Epithelial cell of esophagus (primary cell): ENCODE results near the gene SEC16A.

Experiments
- DNase-seq: peaks from one replicate; pipeline ENCODE4 v3.0.0; 2010; ENCODE audit warnings: low read depth
- H3K4me3 ChIP-seq: 2 replicates; pipeline ENCODE4 v1.5.1; 2011; ENCODE audit warnings: mild to moderate bottlenecking, low read length, control low read depth
- TF ChIP-seq, protein P1 (sequence below): IDR thresholded peaks from 2 replicates; pipeline ENCODE4 v1.5.1; 2011; ENCODE audit warnings: low read depth, mild to moderate bottlenecking, low read length, control low read depth, inconsistent platforms; ENCODE audit not compliant: insufficient read depth; ENCODE audit errors: missing control alignments

The SEC16A gene

GRCh38 chr9:136473354-136473721 is 9.5 kb downstream of the SEC16A start:
- H3K4me3 ChIP-seq: no peak overlapping the region
- TF ChIP-seq, protein P1, sequence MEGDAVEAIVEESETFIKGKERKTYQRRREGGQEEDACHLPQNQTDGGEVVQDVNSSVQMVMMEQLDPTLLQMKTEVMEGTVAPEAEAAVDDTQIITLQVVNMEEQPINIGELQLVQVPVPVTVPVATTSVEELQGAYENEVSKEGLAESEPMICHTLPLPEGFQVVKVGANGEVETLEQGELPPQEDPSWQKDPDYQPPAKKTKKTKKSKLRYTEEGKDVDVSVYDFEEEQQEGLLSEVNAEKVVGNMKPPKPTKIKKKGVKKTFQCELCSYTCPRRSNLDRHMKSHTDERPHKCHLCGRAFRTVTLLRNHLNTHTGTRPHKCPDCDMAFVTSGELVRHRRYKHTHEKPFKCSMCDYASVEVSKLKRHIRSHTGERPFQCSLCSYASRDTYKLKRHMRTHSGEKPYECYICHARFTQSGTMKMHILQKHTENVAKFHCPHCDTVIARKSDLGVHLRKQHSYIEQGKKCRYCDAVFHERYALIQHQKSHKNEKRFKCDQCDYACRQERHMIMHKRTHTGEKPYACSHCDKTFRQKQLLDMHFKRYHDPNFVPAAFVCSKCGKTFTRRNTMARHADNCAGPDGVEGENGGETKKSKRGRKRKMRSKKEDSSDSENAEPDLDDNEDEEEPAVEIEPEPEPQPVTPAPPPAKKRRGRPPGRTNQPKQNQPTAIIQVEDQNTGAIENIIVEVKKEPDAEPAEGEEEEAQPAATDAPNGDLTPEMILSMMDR: no peak
- no peak for DNase-seq

GRCh38 chr9:136472640-136473353 is 10.0 kb downstream of the SEC16A start:
- TF ChIP-seq, protein P1: no peak

DNA sequence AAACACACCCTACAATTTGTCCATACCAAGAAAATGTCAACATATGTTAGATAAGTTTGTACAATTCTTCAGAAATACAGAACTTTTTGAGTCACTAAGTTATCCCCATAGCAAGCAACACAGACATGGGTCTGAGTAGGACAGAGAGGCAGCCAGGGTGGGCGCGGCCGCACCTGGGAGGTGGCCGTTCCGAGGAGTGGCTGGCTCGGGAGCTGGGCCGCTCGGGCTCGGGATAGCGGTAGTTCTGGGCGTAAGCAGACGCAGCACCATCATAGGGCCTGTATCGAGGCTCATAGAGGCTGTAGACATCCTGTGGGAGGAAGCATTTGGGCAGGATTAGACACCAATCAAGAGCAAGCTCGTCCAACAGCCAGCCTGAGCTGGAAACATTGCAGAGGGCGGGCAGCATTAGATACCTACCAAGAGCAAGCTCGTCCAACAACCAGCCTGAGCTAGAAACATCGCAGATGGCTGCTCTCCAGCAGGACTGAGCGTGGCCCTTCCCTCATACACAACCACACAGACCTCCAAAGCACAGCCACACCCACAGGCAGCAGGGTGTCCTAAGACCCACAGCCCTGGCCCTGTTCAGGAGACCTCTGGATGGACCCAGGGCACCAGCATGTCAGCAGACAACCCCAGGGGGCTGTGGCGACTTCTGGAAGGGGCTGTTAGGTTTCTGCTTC is 10.9 kb downstream of the SEC16A start:
- no peak for DNase-seq
- H3K4me3 ChIP-seq: no peak overlapping the region
- TF ChIP-seq, protein P1: no peak

More at GRCh38 chr9:136472640-136473353, 10.0 kb downstream of the SEC16A start:
- DNase-seq: no peak
- no peak overlapping the region for H3K4me3 ChIP-seq

GRCh38 chr9:136470792-136471469 is 11.9 kb downstream of the SEC16A start:
- no peak for DNase-seq
- TF ChIP-seq, protein P1: no peak
- H3K4me3 ChIP-seq: no peak overlapping the region

DNA sequence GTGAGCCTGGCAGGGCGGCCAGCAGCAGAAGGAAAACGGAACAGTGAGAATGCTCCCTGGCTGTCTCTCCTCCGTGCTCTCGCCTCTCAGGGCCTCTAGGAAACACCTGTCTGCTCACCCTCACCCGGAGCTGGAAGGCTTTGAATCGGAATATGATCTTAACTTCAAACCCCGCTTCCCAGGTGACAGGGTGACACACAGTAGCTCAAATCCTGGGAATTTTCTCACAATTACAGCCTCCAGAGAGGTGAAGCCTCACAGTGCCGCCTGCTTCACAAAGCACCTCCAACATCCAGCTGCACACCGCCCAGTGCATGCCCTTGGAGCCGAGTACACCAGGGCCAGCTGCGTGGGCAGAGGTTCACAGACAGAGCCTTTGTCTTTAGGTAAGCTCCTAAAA is 12.5 kb downstream of the SEC16A start:
- no peak for DNase-seq
- TF ChIP-seq, protein P1: no peak
- no peak overlapping the region for H3K4me3 ChIP-seq

DNA sequence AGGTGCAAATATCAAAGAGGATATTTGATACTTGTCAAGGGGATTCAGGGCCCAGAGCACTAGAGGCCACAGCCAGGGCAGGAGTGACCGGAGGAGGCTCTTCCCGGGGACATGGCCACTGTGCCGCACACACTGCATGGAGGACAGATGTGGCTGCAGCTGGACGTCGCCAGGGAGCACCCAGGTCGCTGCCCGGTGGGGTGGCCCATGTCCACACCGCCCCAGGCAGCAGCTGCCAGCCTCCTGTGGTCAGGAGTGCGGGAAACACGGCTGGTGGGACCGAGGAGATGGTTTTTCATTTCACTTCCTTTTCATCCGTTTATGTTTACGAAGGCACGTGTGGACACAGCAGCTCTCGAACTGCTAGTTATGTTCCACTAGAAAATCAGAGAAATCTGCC is 15.1 kb downstream of the SEC16A start:
- DNase-seq: no peak
- no peak overlapping the region for H3K4me3 ChIP-seq
- TF ChIP-seq, protein P1: no peak
